ENCODE data around the gene AMOTL1.

The AMOTL1 gene

DNA sequence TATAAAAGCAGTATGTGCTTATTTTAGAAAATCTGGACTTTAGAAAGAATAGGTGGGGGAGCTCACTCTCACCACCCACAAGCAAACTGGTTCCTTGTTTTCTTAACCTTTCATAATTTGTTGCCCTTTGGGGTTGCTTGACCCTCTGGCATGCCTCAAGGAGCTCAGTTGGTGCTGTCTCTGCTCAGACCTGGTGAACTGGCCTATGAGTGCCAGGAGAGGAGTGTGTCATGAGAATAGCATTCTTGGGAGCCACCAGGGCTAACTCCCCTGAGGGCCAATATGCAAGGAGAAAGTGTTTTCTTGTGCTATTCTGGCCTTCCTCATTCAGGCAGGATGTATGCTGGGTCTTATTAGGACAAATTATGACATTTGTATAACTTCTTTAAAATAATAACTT lies 21.0 kb upstream of the AMOTL1 start:
- H3K9me3 ChIP-seq (ENCODE audit: severe bottlenecking): no peaks in the 10 kb centered on the region
- H3K27me3 ChIP-seq (ENCODE audit: insufficient read depth, low read depth, severe bottlenecking): no peaks in the 10 kb centered on the region
- no peak overlapping the region for H3K4me3 ChIP-seq (ENCODE audit: low read depth, low read length)
- H3K27ac ChIP-seq: no peak overlapping the region
- TF ChIP-seq, protein P1, sequence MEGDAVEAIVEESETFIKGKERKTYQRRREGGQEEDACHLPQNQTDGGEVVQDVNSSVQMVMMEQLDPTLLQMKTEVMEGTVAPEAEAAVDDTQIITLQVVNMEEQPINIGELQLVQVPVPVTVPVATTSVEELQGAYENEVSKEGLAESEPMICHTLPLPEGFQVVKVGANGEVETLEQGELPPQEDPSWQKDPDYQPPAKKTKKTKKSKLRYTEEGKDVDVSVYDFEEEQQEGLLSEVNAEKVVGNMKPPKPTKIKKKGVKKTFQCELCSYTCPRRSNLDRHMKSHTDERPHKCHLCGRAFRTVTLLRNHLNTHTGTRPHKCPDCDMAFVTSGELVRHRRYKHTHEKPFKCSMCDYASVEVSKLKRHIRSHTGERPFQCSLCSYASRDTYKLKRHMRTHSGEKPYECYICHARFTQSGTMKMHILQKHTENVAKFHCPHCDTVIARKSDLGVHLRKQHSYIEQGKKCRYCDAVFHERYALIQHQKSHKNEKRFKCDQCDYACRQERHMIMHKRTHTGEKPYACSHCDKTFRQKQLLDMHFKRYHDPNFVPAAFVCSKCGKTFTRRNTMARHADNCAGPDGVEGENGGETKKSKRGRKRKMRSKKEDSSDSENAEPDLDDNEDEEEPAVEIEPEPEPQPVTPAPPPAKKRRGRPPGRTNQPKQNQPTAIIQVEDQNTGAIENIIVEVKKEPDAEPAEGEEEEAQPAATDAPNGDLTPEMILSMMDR (IDR thresholded peaks at IDR 0.05; ENCODE audit: low read depth, low read length): no peak
- no peaks in the 10 kb centered on the region; the same call in 1 of the 2 replicates for H3K36me3 ChIP-seq
- no peak for DNase-seq

DNA sequence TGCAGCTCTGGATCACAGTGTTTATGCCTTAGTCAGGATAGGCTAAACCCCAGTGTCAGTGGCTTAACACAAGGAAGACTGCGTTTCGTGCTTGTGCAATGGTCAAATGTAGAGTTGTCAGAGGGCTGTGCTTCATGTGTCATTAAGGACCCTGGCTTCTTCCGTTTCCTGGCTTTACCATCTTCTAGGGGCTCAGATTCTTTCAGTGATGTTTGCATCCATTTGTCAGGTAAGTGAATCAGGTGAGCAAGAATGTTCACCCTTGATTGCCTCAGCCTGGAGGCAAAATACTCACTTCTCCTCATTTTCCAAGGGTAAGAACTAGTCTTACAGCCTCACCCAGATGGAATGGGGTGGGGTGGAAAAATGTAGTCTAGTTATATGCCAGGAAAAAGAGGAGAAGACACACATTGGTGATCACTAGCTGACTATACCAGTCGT lies 20.5 kb upstream of the AMOTL1 start:
- Histone ChIP-seq H3K27ac (no peak overlapping the region), H3K4me3 (ENCODE audit: low read depth, low read length) (no peak overlapping the region), H3K9me3 (ENCODE audit: severe bottlenecking) (no peaks in the 10 kb centered on the region), H3K36me3 (no peaks in the 10 kb centered on the region), H3K27me3 (ENCODE audit: insufficient read depth, low read depth, severe bottlenecking) (no peaks in the 10 kb centered on the region)
- DNase-seq: no peak
- TF ChIP-seq, protein P1 (IDR thresholded peaks at IDR 0.05; ENCODE audit: low read depth, low read length): no peak

DNA sequence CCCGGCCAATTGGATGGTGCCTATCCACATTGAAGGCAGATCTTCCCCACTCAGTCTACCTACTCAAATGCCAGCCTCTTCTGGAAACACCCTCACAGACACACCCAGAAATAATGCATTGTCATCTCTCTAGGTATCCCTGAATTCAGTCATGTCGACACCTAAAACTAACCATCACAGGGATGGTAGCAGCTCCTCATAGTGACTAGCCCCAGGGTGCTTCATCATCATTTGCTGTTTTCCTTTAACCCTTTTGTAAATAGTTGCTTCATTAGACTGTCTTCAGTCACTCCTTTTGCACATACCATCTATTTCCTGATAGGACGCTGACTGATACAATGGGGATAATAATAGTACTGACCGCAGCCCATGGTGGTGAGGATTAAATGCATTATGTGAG lies 18.8 kb upstream of the AMOTL1 start:
- Histone ChIP-seq H3K9me3 (ENCODE audit: severe bottlenecking) (no peaks in the 10 kb centered on the region), H3K36me3 (peaks cover 3% of the 10 kb centered on the region; the same call in 1 of the 2 replicates), H3K27ac (no peak overlapping the region), H3K4me3 (ENCODE audit: low read depth, low read length) (no peak overlapping the region), H3K27me3 (ENCODE audit: insufficient read depth, low read depth, severe bottlenecking) (no peaks in the 10 kb centered on the region)
- TF ChIP-seq, protein P1 (IDR thresholded peaks at IDR 0.05; ENCODE audit: low read depth, low read length): no peak
- DNase-seq: no peak

DNA sequence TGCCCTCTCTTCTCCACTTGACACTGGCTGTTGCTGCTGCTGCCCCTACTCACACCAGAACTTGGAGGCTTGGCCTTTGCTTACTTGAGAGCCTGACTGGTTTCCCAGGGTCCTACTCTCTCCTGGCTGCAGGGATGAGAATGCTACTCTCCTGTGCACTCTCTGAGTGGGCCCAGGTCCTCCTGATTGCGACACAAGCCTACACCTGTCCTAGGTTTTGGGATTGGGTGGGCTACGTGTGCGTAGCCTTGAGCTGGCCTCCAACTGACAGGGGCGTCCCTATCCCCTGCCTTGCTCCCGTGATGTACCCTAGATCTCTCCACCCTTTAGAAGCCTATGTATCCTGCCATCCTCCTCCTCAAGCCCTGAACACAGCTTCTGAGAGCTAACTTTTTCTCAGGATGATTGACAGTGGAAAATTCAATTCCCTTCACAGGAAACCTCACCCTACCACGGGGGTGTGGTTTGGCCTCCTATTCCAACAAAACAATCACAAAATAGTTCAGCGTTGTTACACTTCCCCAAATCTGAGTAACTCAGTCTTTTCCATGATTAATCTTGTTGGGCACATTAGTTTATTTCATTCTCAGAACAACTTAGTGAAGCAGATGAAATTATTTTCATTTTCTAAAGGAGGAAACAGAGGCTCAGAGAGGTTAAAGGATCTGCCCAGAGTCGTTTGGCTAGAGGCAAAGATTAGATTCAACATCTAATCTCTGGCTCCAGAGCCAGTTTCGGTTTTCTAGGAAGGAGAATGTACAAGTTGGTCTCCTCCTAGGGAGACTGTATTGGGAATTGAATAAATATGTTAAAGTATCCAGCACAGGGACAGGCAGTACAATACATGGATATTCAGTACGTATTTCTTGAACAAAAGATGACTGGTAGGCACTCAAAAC lies 17.6 kb upstream of the AMOTL1 start:
- no peak for DNase-seq
- Histone ChIP-seq H3K27me3 (ENCODE audit: insufficient read depth, low read depth, severe bottlenecking) (no peaks in the 10 kb centered on the region), H3K36me3 (peaks cover 3% of the 10 kb centered on the region; the same call in 1 of the 2 replicates), H3K4me3 (ENCODE audit: low read depth, low read length) (no peak overlapping the region), H3K27ac (no peak overlapping the region), H3K9me3 (ENCODE audit: severe bottlenecking) (no peaks in the 10 kb centered on the region)
- TF ChIP-seq, protein P1 (IDR thresholded peaks at IDR 0.05; ENCODE audit: low read depth, low read length): no peak

DNA sequence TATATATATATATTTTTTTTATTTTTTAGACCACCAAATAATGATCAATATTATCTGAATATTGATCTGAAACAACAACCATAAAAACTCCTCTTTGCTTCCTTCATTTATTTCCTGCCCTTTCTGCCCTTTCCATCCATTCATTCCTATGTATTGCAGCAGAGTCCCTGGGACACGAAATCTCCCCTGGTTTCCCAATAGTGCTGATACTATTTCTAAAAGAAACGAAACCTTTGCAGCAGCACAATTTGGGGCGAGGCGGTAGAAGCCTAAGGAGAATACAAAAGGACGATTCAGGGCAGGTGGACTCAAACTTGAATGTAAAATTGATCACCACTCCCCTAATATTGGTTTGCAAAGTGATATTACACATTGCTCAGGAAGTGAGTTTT lies 16.9 kb upstream of the AMOTL1 start:
- no peak overlapping the region for H3K4me3 ChIP-seq (ENCODE audit: low read depth, low read length)
- TF ChIP-seq, protein P1 (IDR thresholded peaks at IDR 0.05; ENCODE audit: low read depth, low read length): no peak
- no peak for DNase-seq
- no peaks in the 10 kb centered on the region for H3K9me3 ChIP-seq (ENCODE audit: severe bottlenecking)
- H3K27me3 ChIP-seq (ENCODE audit: insufficient read depth, low read depth, severe bottlenecking): no peaks in the 10 kb centered on the region
- H3K36me3 ChIP-seq: peaks cover 3% of the 10 kb centered on the region; the same call in 1 of the 2 replicates
- no peak overlapping the region for H3K27ac ChIP-seq
